ENCODE results near the gene COL15A1. TPM values are rescaled to one million over a fixed set of nuclear protein-coding genes. Genes with fewer than 3 reads are reported as not detected.

Gene COL15A1
- total RNA-seq, 4 donors from 2014 or later: 25.8 to 55.3 (median 36.0) TPM

GRCh38 chr9:98930792-98931191, 12.9 kb upstream of the COL15A1 start:
- 84 to 94% methylated on average over 9 of the region's 9 CpGs for WGBS, 2 donors
- H3K27ac ChIP-seq: no peak overlapping the region
- H3K9me3 ChIP-seq: no peaks in the 10 kb centered on the region
- H3K36me3 ChIP-seq: no peaks in the 10 kb centered on the region
- no peak overlapping the region for H3K4me3 ChIP-seq
- peaks cover 0 to 13% (median 0%) of the 10 kb centered on the region in 4 donors for H3K4me1 ChIP-seq
- no peaks in the 10 kb centered on the region for H3K27me3 ChIP-seq
- TF ChIP-seq POLR2A (IDR thresholded peaks at IDR 0.05) (no peak), EP300 (IDR thresholded peaks at IDR 0.05) (no peak)
- TF ChIP-seq, protein P1, sequence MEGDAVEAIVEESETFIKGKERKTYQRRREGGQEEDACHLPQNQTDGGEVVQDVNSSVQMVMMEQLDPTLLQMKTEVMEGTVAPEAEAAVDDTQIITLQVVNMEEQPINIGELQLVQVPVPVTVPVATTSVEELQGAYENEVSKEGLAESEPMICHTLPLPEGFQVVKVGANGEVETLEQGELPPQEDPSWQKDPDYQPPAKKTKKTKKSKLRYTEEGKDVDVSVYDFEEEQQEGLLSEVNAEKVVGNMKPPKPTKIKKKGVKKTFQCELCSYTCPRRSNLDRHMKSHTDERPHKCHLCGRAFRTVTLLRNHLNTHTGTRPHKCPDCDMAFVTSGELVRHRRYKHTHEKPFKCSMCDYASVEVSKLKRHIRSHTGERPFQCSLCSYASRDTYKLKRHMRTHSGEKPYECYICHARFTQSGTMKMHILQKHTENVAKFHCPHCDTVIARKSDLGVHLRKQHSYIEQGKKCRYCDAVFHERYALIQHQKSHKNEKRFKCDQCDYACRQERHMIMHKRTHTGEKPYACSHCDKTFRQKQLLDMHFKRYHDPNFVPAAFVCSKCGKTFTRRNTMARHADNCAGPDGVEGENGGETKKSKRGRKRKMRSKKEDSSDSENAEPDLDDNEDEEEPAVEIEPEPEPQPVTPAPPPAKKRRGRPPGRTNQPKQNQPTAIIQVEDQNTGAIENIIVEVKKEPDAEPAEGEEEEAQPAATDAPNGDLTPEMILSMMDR (IDR thresholded peaks at IDR 0.05): no peak
- no peak for DNase-seq (ENCODE audit: low spot score in 2 of 2)

- H3K36me3 ChIP-seq: no peaks in the 10 kb centered on the region
- H3K27me3 ChIP-seq: no peaks in the 10 kb centered on the region
- H3K4me3 ChIP-seq: no peak overlapping the region
- DNase-seq (ENCODE audit: low spot score in 2 of 2): no peak
- peaks cover 0 to 11% (median 0%) of the 10 kb centered on the region in 4 donors for H3K4me1 ChIP-seq
- H3K27ac ChIP-seq: no peak overlapping the region
- WGBS, 2 donors: 92 to 93% methylated on average over 8 of the region's 8 CpGs
- H3K9me3 ChIP-seq: no peaks in the 10 kb centered on the region
- TF ChIP-seq, protein P1 (IDR thresholded peaks at IDR 0.05): no peak
- TF ChIP-seq EP300 (IDR thresholded peaks at IDR 0.05) (no peak), POLR2A (IDR thresholded peaks at IDR 0.05) (no peak)
These were observed 11.9 kb upstream of the COL15A1 start for GRCh38 chr9:98931600-98932389.

- no peaks in the 10 kb centered on the region for H3K36me3 ChIP-seq
- 95% methylated on average over 5 of the region's 5 CpGs for WGBS, 2 donors
- no peak overlapping the region for H3K4me3 ChIP-seq
- H3K27me3 ChIP-seq: no peaks in the 10 kb centered on the region
- H3K4me1 ChIP-seq: peaks cover 0 to 11% (median 0%) of the 10 kb centered on the region in 4 donors
- no peak overlapping the region for H3K27ac ChIP-seq
- H3K9me3 ChIP-seq: no peaks in the 10 kb centered on the region
- no peak for DNase-seq (ENCODE audit: low spot score in 2 of 2)
- TF ChIP-seq POLR2A (IDR thresholded peaks at IDR 0.05) (no peak), EP300 (IDR thresholded peaks at IDR 0.05) (no peak)
- TF ChIP-seq, protein P1 (IDR thresholded peaks at IDR 0.05): no peak
These were observed 10.5 kb upstream of the COL15A1 start for GRCh38 chr9:98933185-98933584.

- 94% methylated on average over 2 of the region's 2 CpGs for WGBS, 2 donors
- no peak overlapping the region for H3K4me3 ChIP-seq
- no peaks in the 10 kb centered on the region for H3K27me3 ChIP-seq
- peaks cover 0 to 10% (median 0%) of the 10 kb centered on the region in 4 donors for H3K4me1 ChIP-seq
- no peaks in the 10 kb centered on the region for H3K9me3 ChIP-seq
- DNase-seq (ENCODE audit: low spot score in 2 of 2): no peak
- no peaks in the 10 kb centered on the region for H3K36me3 ChIP-seq
- no peak overlapping the region for H3K27ac ChIP-seq
- TF ChIP-seq POLR2A (IDR thresholded peaks at IDR 0.05): no peak
- TF ChIP-seq, protein P1 (IDR thresholded peaks at IDR 0.05): no peak
- TF ChIP-seq EP300 (IDR thresholded peaks at IDR 0.05): no peak
These were observed 9.8 kb upstream of the COL15A1 start for GRCh38 chr9:98933890-98934289.

GRCh38 chr9:98935071-98935505, 8.6 kb upstream of the COL15A1 start:
- Histone ChIP-seq H3K4me1 (peaks cover 0 to 5% (median 0%) of the 10 kb centered on the region in 4 donors), H3K27me3 (no peaks in the 10 kb centered on the region), H3K36me3 (no peaks in the 10 kb centered on the region), H3K9me3 (no peaks in the 10 kb centered on the region), H3K4me3 (no peak overlapping the region), H3K27ac (no peak overlapping the region)
- TF ChIP-seq EP300 (IDR thresholded peaks at IDR 0.05): no peak
- TF ChIP-seq POLR2A (IDR thresholded peaks at IDR 0.05): no peak
- TF ChIP-seq, protein P1 (IDR thresholded peaks at IDR 0.05): no peak
- 36 to 39% methylated on average over 3 of the region's 3 CpGs for WGBS, 2 donors
- DNase-seq (ENCODE audit: low spot score in 2 of 2): no peak

All from tibial nerve (tissue), 4 donors.